PFSK-1 (cell line): ENCODE results near the gene FBXO24.

Experiments used
- FOXP2 ChIP-seq: optimal IDR thresholded peaks from 2 replicates; pipeline ENCODE3; 2011; ENCODE audit warnings: borderline replicate concordance, control low read depth, inconsistent platforms; ENCODE audit not compliant: insufficient read depth; ENCODE audit errors: extremely low read length, extremely low read depth
- POLR2AphosphoS5 ChIP-seq: IDR thresholded peaks from 2 replicates; pipeline ENCODE4 v1.6.1; 2012; ENCODE audit warnings: low read depth, mild to moderate bottlenecking, control low read depth, low read length, moderate library complexity
- REST ChIP-seq, 2 experiments: IDR thresholded peaks; 2 replicates each; pipeline versions ENCODE4 v1.6.1 to v1.8.0; 2011 to 2012; ENCODE audit warnings: low read depth in 2 of 2, low read length in 2 of 2, control low read depth in 1 of 2, inconsistent platforms in 1 of 2, mild to moderate bottlenecking in 1 of 2, moderate library complexity in 1 of 2; ENCODE audit not compliant: insufficient read depth in 1 of 2
- SIN3A ChIP-seq: IDR thresholded peaks from 2 replicates; pipeline ENCODE4 v1.6.1; 2012; ENCODE audit warnings: mild to moderate bottlenecking, low read length, moderate library complexity, borderline replicate concordance; ENCODE audit not compliant: insufficient read depth
- TAF1 ChIP-seq: IDR thresholded peaks from 2 replicates; pipeline ENCODE4 v1.6.1; 2012; ENCODE audit warnings: low read length, control low read depth, borderline replicate concordance; ENCODE audit not compliant: insufficient read depth

GRCh38 chr7:100620239-100620638 is 34.1 kb downstream of the FBXO24 start:
- TF ChIP-seq SIN3A (no peak), REST (IDR thresholded peaks at IDR 0.05; ENCODE audit: insufficient read depth in 1 of 2, low read depth in 2 of 2, low read length in 2 of 2) (no peak), TAF1 (no peak), POLR2AphosphoS5 (no peak), FOXP2 (no peak)
